Measurements from ENCODE around the gene SCUBE3.

DNA sequence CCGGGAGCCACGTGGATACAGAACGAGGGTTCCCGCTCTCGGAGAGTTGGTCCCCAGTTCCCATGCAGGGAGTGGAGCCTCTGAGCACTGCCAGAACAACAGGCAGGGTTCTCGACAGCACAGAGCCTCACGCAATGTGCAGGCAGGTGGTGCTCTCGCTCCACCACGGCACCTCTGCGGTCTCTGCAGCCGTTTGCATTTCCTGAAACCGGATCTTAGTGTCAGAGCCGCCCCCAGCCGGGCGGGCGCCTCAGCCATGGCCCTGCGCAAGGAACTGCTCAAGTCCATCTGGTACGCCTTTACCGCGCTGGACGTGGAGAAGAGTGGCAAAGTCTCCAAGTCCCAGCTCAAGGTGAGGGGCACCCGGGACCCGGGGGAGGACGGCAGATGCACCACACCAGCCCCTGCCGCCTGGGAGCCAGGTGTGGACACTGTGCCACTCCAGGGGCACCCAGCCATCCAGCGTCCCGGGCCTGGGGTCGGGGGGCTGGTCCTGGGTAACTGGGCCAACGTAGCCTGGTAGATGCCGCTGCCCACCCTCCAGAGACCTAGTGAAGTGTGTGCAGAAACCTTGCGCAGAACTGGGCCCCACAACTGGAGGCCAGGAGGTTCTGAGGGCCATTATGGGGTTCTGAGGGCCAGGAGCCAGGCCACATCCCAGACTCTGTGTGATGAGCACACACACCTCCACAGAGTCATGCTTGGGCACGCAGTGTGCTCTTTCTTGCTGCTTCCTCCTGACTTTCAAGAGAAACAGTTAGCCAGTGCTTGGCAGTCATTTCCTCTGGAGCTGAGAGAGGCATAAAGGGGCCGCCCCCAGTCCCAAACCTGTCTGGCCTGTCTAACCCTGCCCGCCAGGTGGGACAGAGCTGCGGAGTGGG is 84.1 kb downstream of the SCUBE3 start, which contains the start of gene DEF6:
- TF ChIP-seq, protein P1, sequence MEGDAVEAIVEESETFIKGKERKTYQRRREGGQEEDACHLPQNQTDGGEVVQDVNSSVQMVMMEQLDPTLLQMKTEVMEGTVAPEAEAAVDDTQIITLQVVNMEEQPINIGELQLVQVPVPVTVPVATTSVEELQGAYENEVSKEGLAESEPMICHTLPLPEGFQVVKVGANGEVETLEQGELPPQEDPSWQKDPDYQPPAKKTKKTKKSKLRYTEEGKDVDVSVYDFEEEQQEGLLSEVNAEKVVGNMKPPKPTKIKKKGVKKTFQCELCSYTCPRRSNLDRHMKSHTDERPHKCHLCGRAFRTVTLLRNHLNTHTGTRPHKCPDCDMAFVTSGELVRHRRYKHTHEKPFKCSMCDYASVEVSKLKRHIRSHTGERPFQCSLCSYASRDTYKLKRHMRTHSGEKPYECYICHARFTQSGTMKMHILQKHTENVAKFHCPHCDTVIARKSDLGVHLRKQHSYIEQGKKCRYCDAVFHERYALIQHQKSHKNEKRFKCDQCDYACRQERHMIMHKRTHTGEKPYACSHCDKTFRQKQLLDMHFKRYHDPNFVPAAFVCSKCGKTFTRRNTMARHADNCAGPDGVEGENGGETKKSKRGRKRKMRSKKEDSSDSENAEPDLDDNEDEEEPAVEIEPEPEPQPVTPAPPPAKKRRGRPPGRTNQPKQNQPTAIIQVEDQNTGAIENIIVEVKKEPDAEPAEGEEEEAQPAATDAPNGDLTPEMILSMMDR (IDR thresholded peaks at IDR 0.05; ENCODE audit: insufficient read depth, low read length): peak; percentile 92
- TF ChIP-seq, protein P2, sequence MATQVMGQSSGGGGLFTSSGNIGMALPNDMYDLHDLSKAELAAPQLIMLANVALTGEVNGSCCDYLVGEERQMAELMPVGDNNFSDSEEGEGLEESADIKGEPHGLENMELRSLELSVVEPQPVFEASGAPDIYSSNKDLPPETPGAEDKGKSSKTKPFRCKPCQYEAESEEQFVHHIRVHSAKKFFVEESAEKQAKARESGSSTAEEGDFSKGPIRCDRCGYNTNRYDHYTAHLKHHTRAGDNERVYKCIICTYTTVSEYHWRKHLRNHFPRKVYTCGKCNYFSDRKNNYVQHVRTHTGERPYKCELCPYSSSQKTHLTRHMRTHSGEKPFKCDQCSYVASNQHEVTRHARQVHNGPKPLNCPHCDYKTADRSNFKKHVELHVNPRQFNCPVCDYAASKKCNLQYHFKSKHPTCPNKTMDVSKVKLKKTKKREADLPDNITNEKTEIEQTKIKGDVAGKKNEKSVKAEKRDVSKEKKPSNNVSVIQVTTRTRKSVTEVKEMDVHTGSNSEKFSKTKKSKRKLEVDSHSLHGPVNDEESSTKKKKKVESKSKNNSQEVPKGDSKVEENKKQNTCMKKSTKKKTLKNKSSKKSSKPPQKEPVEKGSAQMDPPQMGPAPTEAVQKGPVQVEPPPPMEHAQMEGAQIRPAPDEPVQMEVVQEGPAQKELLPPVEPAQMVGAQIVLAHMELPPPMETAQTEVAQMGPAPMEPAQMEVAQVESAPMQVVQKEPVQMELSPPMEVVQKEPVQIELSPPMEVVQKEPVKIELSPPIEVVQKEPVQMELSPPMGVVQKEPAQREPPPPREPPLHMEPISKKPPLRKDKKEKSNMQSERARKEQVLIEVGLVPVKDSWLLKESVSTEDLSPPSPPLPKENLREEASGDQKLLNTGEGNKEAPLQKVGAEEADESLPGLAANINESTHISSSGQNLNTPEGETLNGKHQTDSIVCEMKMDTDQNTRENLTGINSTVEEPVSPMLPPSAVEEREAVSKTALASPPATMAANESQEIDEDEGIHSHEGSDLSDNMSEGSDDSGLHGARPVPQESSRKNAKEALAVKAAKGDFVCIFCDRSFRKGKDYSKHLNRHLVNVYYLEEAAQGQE (IDR thresholded peaks at IDR 0.05; ENCODE audit: insufficient replicate concordance, low read depth): no peak
- TF ChIP-seq POLR2AphosphoS5 (IDR thresholded peaks at IDR 0.05; ENCODE audit: low read depth) (no peak; the same call in 1 of the 2 replicates), GABPA (IDR thresholded peaks at IDR 0.05; ENCODE audit: low read depth) (no peak)

All from HL-60 (cell line).